ENCODE results near the gene APBA2.

Gene APBA2

DNA sequence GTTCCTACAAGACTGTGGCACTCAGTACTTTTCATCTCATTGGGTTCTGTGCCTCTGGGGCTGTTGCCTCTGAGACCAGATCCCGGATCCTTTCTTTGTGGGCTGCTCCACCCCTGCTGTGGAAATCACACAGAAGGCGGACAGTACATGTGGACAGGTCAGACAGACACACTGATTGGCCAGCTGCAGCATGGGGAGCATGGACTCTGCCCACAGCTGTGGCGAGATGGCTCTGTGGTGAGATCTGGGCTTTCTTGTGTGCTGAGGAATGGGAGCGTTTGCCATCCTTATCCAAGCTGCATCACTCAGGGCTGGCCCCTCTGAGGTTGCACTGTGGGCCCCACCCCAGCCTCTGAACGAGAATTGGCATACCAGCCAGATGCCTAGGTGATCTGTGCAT is 147.0 kb downstream of the APBA2 start:
- TF ChIP-seq EZH2 (IDR thresholded peaks at IDR 0.05; ENCODE audit: borderline replicate concordance, low read depth, low read length, severe bottlenecking) = no peak
- TF ChIP-seq, protein P1, sequence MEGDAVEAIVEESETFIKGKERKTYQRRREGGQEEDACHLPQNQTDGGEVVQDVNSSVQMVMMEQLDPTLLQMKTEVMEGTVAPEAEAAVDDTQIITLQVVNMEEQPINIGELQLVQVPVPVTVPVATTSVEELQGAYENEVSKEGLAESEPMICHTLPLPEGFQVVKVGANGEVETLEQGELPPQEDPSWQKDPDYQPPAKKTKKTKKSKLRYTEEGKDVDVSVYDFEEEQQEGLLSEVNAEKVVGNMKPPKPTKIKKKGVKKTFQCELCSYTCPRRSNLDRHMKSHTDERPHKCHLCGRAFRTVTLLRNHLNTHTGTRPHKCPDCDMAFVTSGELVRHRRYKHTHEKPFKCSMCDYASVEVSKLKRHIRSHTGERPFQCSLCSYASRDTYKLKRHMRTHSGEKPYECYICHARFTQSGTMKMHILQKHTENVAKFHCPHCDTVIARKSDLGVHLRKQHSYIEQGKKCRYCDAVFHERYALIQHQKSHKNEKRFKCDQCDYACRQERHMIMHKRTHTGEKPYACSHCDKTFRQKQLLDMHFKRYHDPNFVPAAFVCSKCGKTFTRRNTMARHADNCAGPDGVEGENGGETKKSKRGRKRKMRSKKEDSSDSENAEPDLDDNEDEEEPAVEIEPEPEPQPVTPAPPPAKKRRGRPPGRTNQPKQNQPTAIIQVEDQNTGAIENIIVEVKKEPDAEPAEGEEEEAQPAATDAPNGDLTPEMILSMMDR (IDR thresholded peaks at IDR 0.05; ENCODE audit: borderline replicate concordance, extremely low read depth, low read length, poor library complexity, severe bottlenecking) = no peak
- ATAC-seq (ENCODE audit: insufficient read depth, low read depth) (no peak), DNase-seq (no peak)
- Histone ChIP-seq H3K4me3 (ENCODE audit: low read depth in 1 of 2, low read length in 2 of 2) (no peak overlapping the region), H3K27me3 (ENCODE audit: insufficient read depth, low read length, poor library complexity) (no peaks in the 10 kb centered on the region), H3K9me3 (ENCODE audit: insufficient read depth, low read length, severe bottlenecking) (no peaks in the 10 kb centered on the region), H3K36me3 (ENCODE audit: insufficient read depth, low read length) (no peaks in the 10 kb centered on the region), H3K79me2 (ENCODE audit: insufficient read depth, low read length) (no peaks in the 10 kb centered on the region), H3K4me2 (ENCODE audit: insufficient read depth, low read length) (no peak overlapping the region), H4K20me1 (ENCODE audit: insufficient read depth, low read length) (no peaks in the 10 kb centered on the region), H3K4me1 (ENCODE audit: insufficient read depth, low read length) (no peaks in the 10 kb centered on the region), H2AFZ (ENCODE audit: low read depth, low read length) (no peak overlapping the region), H3K9ac (ENCODE audit: low read depth, low read length) (no peak overlapping the region), H3K27ac (ENCODE audit: low read length) (no peak overlapping the region)

DNA sequence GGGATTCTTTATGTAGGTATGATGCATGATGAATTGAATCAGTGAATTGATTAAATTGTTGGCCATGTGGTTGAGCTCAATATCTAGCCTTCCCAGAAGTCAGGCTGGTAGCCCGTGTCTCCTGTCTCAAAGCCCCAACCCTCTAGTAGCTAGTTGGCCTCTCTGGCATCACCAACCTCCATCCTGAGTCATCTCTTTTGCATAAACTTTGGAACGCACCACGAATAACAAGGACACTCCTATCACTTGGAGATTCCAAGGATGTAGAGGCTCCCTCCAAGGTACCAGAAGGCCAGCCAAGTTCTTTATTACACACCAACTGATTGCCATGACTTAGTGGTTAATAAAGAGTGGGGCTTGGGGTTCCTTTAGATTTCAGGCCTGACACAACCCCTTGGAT is 148.4 kb downstream of the APBA2 start:
- Histone ChIP-seq H4K20me1 (ENCODE audit: insufficient read depth, low read length) (no peaks in the 10 kb centered on the region), H2AFZ (ENCODE audit: low read depth, low read length) (no peak overlapping the region), H3K4me1 (ENCODE audit: insufficient read depth, low read length) (no peaks in the 10 kb centered on the region), H3K9ac (ENCODE audit: low read depth, low read length) (no peak overlapping the region), H3K36me3 (ENCODE audit: insufficient read depth, low read length) (no peaks in the 10 kb centered on the region), H3K27me3 (ENCODE audit: insufficient read depth, low read length, poor library complexity) (no peaks in the 10 kb centered on the region), H3K27ac (ENCODE audit: low read length) (no peak overlapping the region), H3K79me2 (ENCODE audit: insufficient read depth, low read length) (no peaks in the 10 kb centered on the region), H3K4me2 (ENCODE audit: insufficient read depth, low read length) (no peak overlapping the region), H3K4me3 (ENCODE audit: low read depth in 1 of 2, low read length in 2 of 2) (no peak overlapping the region), H3K9me3 (ENCODE audit: insufficient read depth, low read length, severe bottlenecking) (no peaks in the 10 kb centered on the region)
- TF ChIP-seq, protein P1 (IDR thresholded peaks at IDR 0.05; ENCODE audit: borderline replicate concordance, extremely low read depth, low read length, poor library complexity, severe bottlenecking) = no peak
- TF ChIP-seq EZH2 (IDR thresholded peaks at IDR 0.05; ENCODE audit: borderline replicate concordance, low read depth, low read length, severe bottlenecking) = no peak
- DNase-seq = no peak
- no peak for ATAC-seq (ENCODE audit: insufficient read depth, low read depth)

DNA sequence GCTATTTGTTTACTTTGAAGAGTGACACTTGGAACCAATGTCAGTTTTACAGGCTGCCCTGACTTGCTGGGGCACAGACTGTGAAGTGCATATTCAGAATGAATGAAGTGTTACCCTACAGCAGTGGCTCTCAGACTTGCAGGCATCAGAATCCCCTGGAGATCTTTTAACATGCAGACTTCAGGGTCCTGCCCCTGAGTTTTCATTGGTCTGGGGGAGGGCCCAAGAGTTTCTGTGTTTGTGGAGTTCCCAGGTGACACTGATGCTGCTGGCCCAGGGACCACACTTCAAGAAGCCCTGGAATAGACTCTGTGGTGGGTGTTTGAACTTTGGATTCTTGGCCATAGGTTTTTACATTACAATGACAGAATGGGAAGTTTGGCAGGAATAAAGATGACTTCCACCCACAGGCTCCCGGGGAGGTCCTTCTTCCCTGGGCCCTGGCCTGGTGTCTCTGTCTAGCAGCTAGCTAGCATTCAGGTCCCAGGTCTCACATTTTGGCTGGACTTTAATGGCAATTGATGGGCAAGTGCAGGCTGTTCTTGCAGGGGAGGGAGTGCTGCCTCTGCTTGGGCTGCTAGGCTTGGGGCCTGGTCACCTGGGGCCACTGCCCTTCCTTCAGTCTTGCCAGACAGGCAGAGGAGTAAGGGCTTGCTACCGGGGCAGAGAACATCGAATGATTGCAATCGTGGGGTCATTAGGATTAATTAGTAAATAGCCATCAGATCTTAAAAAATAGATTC is 149.0 kb downstream of the APBA2 start:
- DNase-seq (no peak), ATAC-seq (ENCODE audit: insufficient read depth, low read depth) (no peak)
- Histone ChIP-seq H3K27ac (ENCODE audit: low read length) (no peak overlapping the region), H2AFZ (ENCODE audit: low read depth, low read length) (no peak overlapping the region), H3K9ac (ENCODE audit: low read depth, low read length) (no peak overlapping the region), H3K4me2 (ENCODE audit: insufficient read depth, low read length) (no peak overlapping the region), H3K9me3 (ENCODE audit: insufficient read depth, low read length, severe bottlenecking) (no peaks in the 10 kb centered on the region), H3K79me2 (ENCODE audit: insufficient read depth, low read length) (no peaks in the 10 kb centered on the region), H3K27me3 (ENCODE audit: insufficient read depth, low read length, poor library complexity) (no peaks in the 10 kb centered on the region), H3K4me3 (ENCODE audit: low read depth in 1 of 2, low read length in 2 of 2) (no peak overlapping the region), H3K36me3 (ENCODE audit: insufficient read depth, low read length) (no peaks in the 10 kb centered on the region), H3K4me1 (ENCODE audit: insufficient read depth, low read length) (no peaks in the 10 kb centered on the region), H4K20me1 (ENCODE audit: insufficient read depth, low read length) (no peaks in the 10 kb centered on the region)
- TF ChIP-seq, protein P1 (IDR thresholded peaks at IDR 0.05; ENCODE audit: borderline replicate concordance, extremely low read depth, low read length, poor library complexity, severe bottlenecking) = no peak
- no peak for TF ChIP-seq EZH2 (IDR thresholded peaks at IDR 0.05; ENCODE audit: borderline replicate concordance, low read depth, low read length, severe bottlenecking)

Measured in DND-41 (cell line).